Upper lobe of left lung (tissue), 6 donors: ENCODE results near the gene MSI2. TPM values are rescaled to one million over a fixed set of nuclear protein-coding genes. Genes with fewer than 3 reads are reported as not detected.

Experiments used
- ATAC-seq, 2 donors: fragments of 200-7000 bp; cut with Tn5 transposase; one replicate each; pipeline ENCODE4 v1.9.1; 2022; ENCODE audit warnings: mild to moderate bottlenecking in 2 of 2, moderate library complexity in 2 of 2; ENCODE audit not compliant: low FRiP score in 2 of 2
- DNase-seq, 2 donors: peaks; one replicate each; pipeline ENCODE4 v3.0.0-alpha.2; 2019 to 2020
- H3K27ac ChIP-seq, 4 donors: fragments of 200-600 bp; sonication (generic); one replicate each; pipeline ENCODE4 v1.5.1; 2016 to 2019
- H3K27me3 ChIP-seq, 4 donors: fragments of 200-600 bp; sonication (generic); one replicate each; pipeline ENCODE4 v1.5.1; 2017 to 2019
- H3K36me3 ChIP-seq, 4 donors: fragments of 200-600 bp; sonication (generic); one replicate each; pipeline ENCODE4 v1.5.1; 2016 to 2019
- H3K4me1 ChIP-seq, 4 donors: fragments of 200-600 bp; sonication (generic); one replicate each; pipeline ENCODE4 v1.5.1; 2018 to 2019
- H3K4me3 ChIP-seq, 4 donors: fragments of 200-600 bp; sonication (generic); one replicate each; pipeline ENCODE4 v1.5.1; 2017 to 2019; ENCODE audit warnings: mild to moderate bottlenecking in 2 of 4, moderate library complexity in 1 of 4
- H3K9me3 ChIP-seq, 4 donors: fragments of 200-600 bp; sonication (generic); one replicate each; pipeline ENCODE4 v1.5.1; 2018 to 2019
- EP300 ChIP-seq, 4 donors: sonication (generic); formaldehyde crosslinking; IDR thresholded peaks; one replicate each; pipeline ENCODE4 v1.5.1; 2017; ENCODE audit warnings: antibody characterized with exemption in 4 of 4, control low read depth in 2 of 4
- POLR2A ChIP-seq, 4 donors: fragments of 450-650 bp; IDR thresholded peaks; one replicate each; pipeline ENCODE4 v1.5.1; 2016 to 2017; ENCODE audit warnings: antibody characterized with exemption in 4 of 4, mild to moderate bottlenecking in 2 of 4
- POLR2AphosphoS5 ChIP-seq, 2 donors: sonication (generic); formaldehyde crosslinking; IDR thresholded peaks; one replicate each; pipeline ENCODE4 v1.5.1; 2017; ENCODE audit warnings: antibody characterized with exemption in 2 of 2
- WGBS, 2 donors: methylation state at CpG; one replicate each; pipeline ENCODE4 v1.1.5; 2017 to 2018; 5-methylcytosine and 5-hydroxymethylcytosine counted together
- total RNA-seq, 6 donors: library from RNA; depleted of rRNA in 4 of 6; stranded (reverse); fragments of >200 nt in 4 of 6; gene quantifications; one replicate each; pipeline versions ENCODE4 v1.1.0 to v1.2.1, GENCODE V29; 2016 to 2021
- TF ChIP-seq, protein P1 (sequence below), 6 experiments: fragments of 450-650 bp in 4 of 6; fragments of 200-600 bp in 2 of 6; sonication (generic) in 2 of 6; IDR thresholded peaks; one replicate each; pipeline ENCODE4 v1.5.1; 2016 to 2019; ENCODE audit warnings: antibody characterized with exemption in 6 of 6
- donor health status: DM: no; HTN: no; CAD: no; lungs with moderate emphysema.
- donor health status: DM: no; HTN: yes; CAD: no; lungs with severe emphysema.

The MSI2 gene
- total RNA-seq, 6 donors from 2014 or later = 20.1 to 44.0 (median 32.2) TPM

GRCh38 chr17:57577751-57578607 is 321.7 kb downstream of the MSI2 start:
- H3K4me1 ChIP-seq = peaks cover 0 to 9% (median 7%) of the 10 kb centered on the region in 4 donors
- H3K9me3 ChIP-seq = no peaks in the 10 kb centered on the region
- no peaks in the 10 kb centered on the region for H3K36me3 ChIP-seq
- no peaks in the 10 kb centered on the region for H3K27me3 ChIP-seq
- H3K27ac ChIP-seq = peak overlapping the region; percentile 38 to 50 (median 42)
- TF ChIP-seq, protein P1, sequence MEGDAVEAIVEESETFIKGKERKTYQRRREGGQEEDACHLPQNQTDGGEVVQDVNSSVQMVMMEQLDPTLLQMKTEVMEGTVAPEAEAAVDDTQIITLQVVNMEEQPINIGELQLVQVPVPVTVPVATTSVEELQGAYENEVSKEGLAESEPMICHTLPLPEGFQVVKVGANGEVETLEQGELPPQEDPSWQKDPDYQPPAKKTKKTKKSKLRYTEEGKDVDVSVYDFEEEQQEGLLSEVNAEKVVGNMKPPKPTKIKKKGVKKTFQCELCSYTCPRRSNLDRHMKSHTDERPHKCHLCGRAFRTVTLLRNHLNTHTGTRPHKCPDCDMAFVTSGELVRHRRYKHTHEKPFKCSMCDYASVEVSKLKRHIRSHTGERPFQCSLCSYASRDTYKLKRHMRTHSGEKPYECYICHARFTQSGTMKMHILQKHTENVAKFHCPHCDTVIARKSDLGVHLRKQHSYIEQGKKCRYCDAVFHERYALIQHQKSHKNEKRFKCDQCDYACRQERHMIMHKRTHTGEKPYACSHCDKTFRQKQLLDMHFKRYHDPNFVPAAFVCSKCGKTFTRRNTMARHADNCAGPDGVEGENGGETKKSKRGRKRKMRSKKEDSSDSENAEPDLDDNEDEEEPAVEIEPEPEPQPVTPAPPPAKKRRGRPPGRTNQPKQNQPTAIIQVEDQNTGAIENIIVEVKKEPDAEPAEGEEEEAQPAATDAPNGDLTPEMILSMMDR (IDR thresholded peaks at IDR 0.05) = no peak
- TF ChIP-seq POLR2AphosphoS5 (IDR thresholded peaks at IDR 0.05) = no peak
- no peak for TF ChIP-seq EP300 (IDR thresholded peaks at IDR 0.05)
- no peak for TF ChIP-seq POLR2A (IDR thresholded peaks at IDR 0.05)
- DNase-seq (peak in 1 of 2 donors; percentile 48), ATAC-seq (peak; percentile 47 to 85)
- WGBS, 2 donors = 49 to 54% methylated on average over 17 of the region's 17 CpGs
- peak overlapping the region in 3 of 4 donors; percentile 12 to 38 (median 26) for H3K4me3 ChIP-seq

GRCh38 chr17:57578608-57579225 is 322.4 kb downstream of the MSI2 start:
- WGBS, 2 donors = 69 to 74% methylated on average over 5 of the region's 5 CpGs
- Histone ChIP-seq H3K9me3 (no peaks in the 10 kb centered on the region), H3K4me1 (peaks cover 0 to 9% (median 7%) of the 10 kb centered on the region in 4 donors), H3K27ac (peak overlapping the region in 1 of 4 donors; percentile 50), H3K4me3 (peak overlapping the region in 1 of 4 donors; percentile 38), H3K36me3 (no peaks in the 10 kb centered on the region), H3K27me3 (no peaks in the 10 kb centered on the region)
- no peak for TF ChIP-seq POLR2A (IDR thresholded peaks at IDR 0.05)
- TF ChIP-seq, protein P1 (IDR thresholded peaks at IDR 0.05) = no peak
- no peak for TF ChIP-seq POLR2AphosphoS5 (IDR thresholded peaks at IDR 0.05)
- no peak for TF ChIP-seq EP300 (IDR thresholded peaks at IDR 0.05)
- DNase-seq (no peak), ATAC-seq (no peak)

GRCh38 chr17:57579245-57579644 is 322.9 kb downstream of the MSI2 start:
- Histone ChIP-seq H3K4me3 (no peak overlapping the region), H3K27me3 (no peaks in the 10 kb centered on the region), H3K4me1 (peaks cover 0 to 9% (median 7%) of the 10 kb centered on the region in 4 donors), H3K27ac (no peak overlapping the region), H3K9me3 (no peaks in the 10 kb centered on the region), H3K36me3 (no peaks in the 10 kb centered on the region)
- TF ChIP-seq, protein P1 (IDR thresholded peaks at IDR 0.05) = no peak
- no peak for TF ChIP-seq POLR2A (IDR thresholded peaks at IDR 0.05)
- DNase-seq (no peak), ATAC-seq (no peak)
- 89 to 99% methylated on average over 6 to 11 of the region's 11 CpGs for WGBS, 2 donors

DNA sequence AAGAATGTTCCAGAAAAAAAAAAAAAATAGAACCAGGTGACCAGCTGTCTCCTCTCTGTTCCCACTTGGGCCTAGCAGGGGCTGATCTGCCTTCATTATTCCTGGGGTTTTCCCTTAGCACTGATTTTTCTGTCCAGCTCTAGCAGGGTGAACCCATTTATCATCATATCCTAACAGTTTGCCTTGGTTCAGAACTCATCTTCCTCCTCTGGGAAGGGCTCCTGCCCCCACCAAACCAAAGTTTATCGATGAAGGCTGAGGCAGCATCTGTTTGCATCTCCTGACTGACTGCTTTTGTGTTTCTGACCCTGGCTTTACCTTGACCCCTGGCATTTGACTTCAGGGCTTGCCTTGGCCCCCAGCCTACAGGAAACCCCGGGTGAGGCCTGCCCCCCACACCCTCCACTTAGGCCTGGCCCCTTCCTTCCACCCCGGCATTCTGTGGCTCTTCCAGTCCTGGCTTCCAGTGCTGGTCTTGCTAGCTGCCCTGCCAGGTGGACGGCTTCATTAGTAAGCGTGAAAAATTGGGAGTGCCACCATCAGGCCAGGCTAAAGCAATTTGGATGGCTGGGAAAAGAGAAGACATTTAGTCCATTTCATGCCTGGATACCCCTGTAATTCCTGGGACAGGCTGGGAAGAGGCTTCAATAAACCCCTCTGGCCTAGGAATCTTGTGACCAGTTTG is 323.9 kb downstream of the MSI2 start:
- Histone ChIP-seq H3K27me3 (no peaks in the 10 kb centered on the region), H3K36me3 (no peaks in the 10 kb centered on the region), H3K4me1 (peaks cover 0 to 9% (median 7%) of the 10 kb centered on the region in 4 donors), H3K4me3 (no peak overlapping the region), H3K9me3 (no peaks in the 10 kb centered on the region), H3K27ac (no peak overlapping the region)
- no peak for ATAC-seq
- WGBS, 2 donors = 62 to 71% methylated on average over 5 of the region's 5 CpGs
- TF ChIP-seq, protein P1 (IDR thresholded peaks at IDR 0.05) = no peak
- no peak for DNase-seq
